Endothelial cell of umbilical vein (primary cell): ENCODE measurements around the gene SIRT3. TPM values are rescaled to one million over a fixed set of nuclear protein-coding genes. Genes with fewer than 3 reads are reported as not detected.

Source experiments
- BruUV-seq: library from RNA; stranded (reverse); fragments of 400-500 nt; replicated peaks from 2 replicates; lab custom pipeline; 2021; lab: Mats Ljungman, UMichigan
- CTCF ChIA-PET: fragments of 300-600, 350-600 bp; sonication (Branson Sonifier 250); formaldehyde crosslinking; loops from one replicate; lab custom pipeline; 2021; ENCODE audit warnings: antibody characterized with exemption, inconsistent platforms; lab: Charles Lee
- POLR2A ChIA-PET: fragments of 300-600, 350-600 bp; sonication (Branson Sonifier 250); formaldehyde crosslinking; loops from one replicate; lab custom pipeline; 2021; ENCODE audit warnings: antibody characterized with exemption, inconsistent platforms; lab: Charles Lee
- DNase-seq: peaks from one replicate; pipeline ENCODE4 v3.0.0-alpha.2; 2011; ENCODE audit warnings: low read depth, low spot score
- FAIRE-seq: peaks from 2 replicates; lab custom pipeline; 2011; peaks lifted over from hg19 to GRCh38; lab: Jason Lieb, UNC
- H2AFZ ChIP-seq: 2 replicates; pipeline ENCODE4 v1.6.0; 2012; ENCODE audit warnings: low read depth, low read length, control low read depth, inconsistent platforms
- H3K27ac ChIP-seq: 2 replicates; pipeline ENCODE4 v1.5.1; 2011; ENCODE audit warnings: low read depth, mild to moderate bottlenecking, control low read depth, low read length, moderate library complexity; ENCODE audit not compliant: insufficient read depth
- H3K27me3 ChIP-seq, 2 experiments: 2 replicates each; pipeline versions ENCODE4 v1.6.0 to v1.6.1; 2011; ENCODE audit warnings: low read length in 2 of 2, mixed read lengths in 1 of 2; ENCODE audit not compliant: control insufficient read depth in 2 of 2, insufficient read depth in 2 of 2
- H3K36me3 ChIP-seq, 2 experiments: 2 replicates in 1 of 2; 3 replicates in 1 of 2; pipeline ENCODE4 v1.5.1; 2011; ENCODE audit warnings: low read length in 2 of 2, mild to moderate bottlenecking in 1 of 2, moderate library complexity in 1 of 2; ENCODE audit not compliant: control insufficient read depth in 2 of 2, insufficient read depth in 2 of 2; ENCODE audit errors: extremely low read depth in 1 of 2
- H3K4me1 ChIP-seq: 3 replicates; pipeline ENCODE4 v1.5.1; 2011; ENCODE audit warnings: mild to moderate bottlenecking, low read length; ENCODE audit not compliant: control insufficient read depth, insufficient read depth; ENCODE audit errors: extremely low read depth
- H3K4me2 ChIP-seq: 2 replicates; pipeline ENCODE4 v1.6.1; 2011; ENCODE audit warnings: low read length, control low read depth, mixed read lengths; ENCODE audit not compliant: insufficient read depth
- H3K4me3 ChIP-seq, 3 experiments: fragments of 200-600 bp in 1 of 3; sonication (generic), shearing (Covaris generic) in 1 of 3; replicated peaks in 1 of 3; 2 replicates each; pipeline ENCODE4 v1.5.1; 2011 to 2016; ENCODE audit warnings: control low read depth in 3 of 3, low read length in 3 of 3, mild to moderate bottlenecking in 2 of 3, inconsistent platforms in 1 of 3, low read depth in 1 of 3, moderate library complexity in 1 of 3; ENCODE audit not compliant: insufficient read depth in 1 of 3
- H3K79me2 ChIP-seq: 2 replicates; pipeline ENCODE4 v1.6.0; 2012; ENCODE audit warnings: low read length, inconsistent platforms; ENCODE audit not compliant: control insufficient read depth, insufficient read depth
- H3K9ac ChIP-seq: replicated peaks from 2 replicates; pipeline ENCODE3; 2011; ENCODE audit warnings: low read length, control low read depth; ENCODE audit not compliant: insufficient read depth; ENCODE audit errors: extremely low read depth
- H3K9me1 ChIP-seq: replicated peaks from 3 replicates; pipeline ENCODE4 v1.6.0; 2011; ENCODE audit warnings: mild to moderate bottlenecking, low read length; ENCODE audit not compliant: control insufficient read depth, insufficient read depth; ENCODE audit errors: extremely low read depth
- H3K9me3 ChIP-seq: replicated peaks from 2 replicates; pipeline ENCODE4 v1.5.1; 2012; ENCODE audit warnings: low read length, inconsistent platforms; ENCODE audit not compliant: control insufficient read depth, insufficient read depth
- H4K20me1 ChIP-seq: replicated peaks from 2 replicates; pipeline ENCODE3; 2011; ENCODE audit warnings: mild to moderate bottlenecking, low read length; ENCODE audit not compliant: control insufficient read depth, insufficient read depth; ENCODE audit errors: extremely low read depth
- CTCF ChIP-seq, 2 donors: IDR thresholded peaks; 1 replicate in 1 of 2; 2 replicates in 1 of 2; pipeline ENCODE4 v1.5.1; 2011; ENCODE audit warnings: low read length in 2 of 2, mild to moderate bottlenecking in 2 of 2, moderate library complexity in 2 of 2, control low read depth in 1 of 2, inconsistent platforms in 1 of 2, low read depth in 1 of 2; ENCODE audit not compliant: insufficient read depth in 1 of 2; ENCODE audit errors: extremely low read depth in 1 of 2
- EZH2 ChIP-seq: IDR thresholded peaks from 2 replicates; pipeline ENCODE4 v1.6.1; 2012; ENCODE audit warnings: borderline replicate concordance, low read depth, mild to moderate bottlenecking, moderate library complexity, low read length, inconsistent platforms; ENCODE audit not compliant: severe bottlenecking
- FOS ChIP-seq: IDR thresholded peaks from 2 replicates; pipeline ENCODE4 v1.6.1; 2011; ENCODE audit warnings: mild to moderate bottlenecking, low read length, moderate library complexity, borderline replicate concordance; ENCODE audit not compliant: insufficient read depth
- GATA2 ChIP-seq: IDR thresholded peaks from 2 replicates; pipeline ENCODE4 v1.7.0; 2011; ENCODE audit warnings: low read depth, mild to moderate bottlenecking, moderate library complexity, mixed read lengths, low read length; ENCODE audit not compliant: insufficient read length, insufficient read depth
- JUN ChIP-seq: IDR thresholded peaks from 2 replicates; pipeline ENCODE4 v1.6.1; 2011; ENCODE audit warnings: borderline replicate concordance, low read depth; ENCODE audit not compliant: insufficient read length, insufficient read depth
- MAX ChIP-seq: IDR thresholded peaks from 2 replicates; pipeline ENCODE4 v1.6.1; 2011; ENCODE audit not compliant: insufficient read depth, insufficient read length
- MYC ChIP-seq: IDR thresholded peaks from one replicate; pipeline ENCODE4 v1.6.1; 2011; ENCODE audit warnings: mild to moderate bottlenecking, low read depth, low read length
- POLR2A ChIP-seq: IDR thresholded peaks from 2 replicates; pipeline ENCODE4 v1.6.1; 2012; ENCODE audit warnings: low read depth, mild to moderate bottlenecking, control low read depth, low read length
- POLR2AphosphoS5 ChIP-seq: IDR thresholded peaks from 2 replicates; pipeline ENCODE4 v1.6.1; 2012; ENCODE audit warnings: low read depth, mild to moderate bottlenecking, control low read depth, low read length, moderate library complexity; ENCODE audit not compliant: insufficient read depth
- dilution Hi-C: fragments of 300-500 bp; cut with MboI; formaldehyde crosslinking; loops from one replicate; pipeline ENCODE4 v1.15.0; 2019; ENCODE audit warnings: low sequenced_read_pairs; ENCODE audit not compliant: extremely low pct_ligation_motif_present
- intact Hi-C: fragments of 100-400 bp; cut with micrococcal nuclease; formaldehyde crosslinking; loops from one replicate; pipeline ENCODE4 v1.10.0; 2022
- polyA plus RNA-seq, 4 experiments: library from polyadenylated mRNA; depleted of rRNA in 3 of 4; stranded (reverse) in 3 of 4; unstranded in 1 of 4; fragments of >200 nt; gene quantifications; 2 replicates each; pipeline versions ENCODE4 v1.2.1 to v1.2.3, GENCODE V29; 2011 to 2012; ENCODE audit warnings: missing spikeins in 1 of 4
- total RNA-seq: library from RNA; stranded (reverse); gene quantifications from 2 replicates; pipeline ENCODE4 v1.2.3, GENCODE V29; 2021

Gene SIRT3
- total and polyA plus RNA-seq, 2 donors (not counting 3 experiments of a cell fraction or from before 2014, with no cell fraction given) = 12.0 to 18.3 TPM

GRCh38 chr11:232783-233565, 3.2 kb downstream of the SIRT3 start:
- no peak for DNase-seq
- TF ChIP-seq FOS = no peak
- TF ChIP-seq CTCF (IDR thresholded peaks at IDR 0.05; ENCODE audit: extremely low read depth in 1 of 2, insufficient read depth in 1 of 2, low read depth in 1 of 2, low read length in 2 of 2) = no peak
- TF ChIP-seq EZH2 = no peak
- TF ChIP-seq JUN = no peak
- no peak for TF ChIP-seq MYC
- TF ChIP-seq MAX = no peak
- TF ChIP-seq POLR2AphosphoS5 = no peak
- no peak for TF ChIP-seq GATA2
- TF ChIP-seq POLR2A = no peak
- H3K4me1 ChIP-seq = peaks cover 11% of the 10 kb centered on the region
- BruUV-seq = no TSS peak
- H4K20me1 ChIP-seq = no peaks in the 10 kb centered on the region
- H3K9ac ChIP-seq = no peak overlapping the region
- no peak overlapping the region for H3K27ac ChIP-seq
- ChIA-PET CTCF (interaction anchor here (1.0 kb wide), 1 partner anchor 16 kb away, joined by 3 read pairs; no protein-coding TSS in a partner anchor), POLR2A (no interaction called here)
- H3K27me3 ChIP-seq = no peaks in the 10 kb centered on the region
- intact Hi-C loops = no loop called here
- H3K4me3 ChIP-seq = no peak overlapping the region
- H3K9me3 ChIP-seq = no peaks in the 10 kb centered on the region
- H3K4me2 ChIP-seq = no peak overlapping the region
- H3K9me1 ChIP-seq = no peaks in the 10 kb centered on the region
- peaks cover 0 to 2% of the 10 kb centered on the region in 2 experiments for H3K36me3 ChIP-seq
- peaks cover 11% of the 10 kb centered on the region for H3K79me2 ChIP-seq
- no peak overlapping the region for H2AFZ ChIP-seq
- FAIRE-seq = no peak
- dilution Hi-C loops = no loop called here
